ENCODE data around the gene RHOB. TPM values are rescaled to one million over a fixed set of nuclear protein-coding genes. Genes with fewer than 3 reads are reported as not detected.

Gene RHOB
- total and polyA plus RNA-seq, 2 donors (not counting 1 experiment from before 2014, with no cell fraction given) = 63.0 to 1,037 TPM

- H3K9ac ChIP-seq (ENCODE audit: low read length) = no peak overlapping the region
- CTCF ChIA-PET = interaction anchor here (1.0 to 1.5 kb wide), 3 partner anchors 9 to 462 kb away, joined by 3 read pairs; no protein-coding TSS in a partner anchor
- Mint-ChIP-seq H3K4me1 (peaks cover 2% of the 10 kb centered on the region), H3K4me3 (no peak overlapping the region), H3K27me3 (peaks cover 12% of the 10 kb centered on the region), H3K9me3 (ENCODE audit: insufficient read depth) (no peaks in the 10 kb centered on the region), H3K27ac (no peak overlapping the region)
- WGBS (ENCODE audit: insufficient coverage) = 98% methylated on average over 4 of the region's 7 CpGs
- no peak overlapping the region for H2AFZ ChIP-seq (ENCODE audit: insufficient read depth, low read depth, low read length, poor library complexity, severe bottlenecking)
- no peaks in the 10 kb centered on the region for H3K79me2 ChIP-seq (ENCODE audit: control insufficient read depth, insufficient read depth, low read length)
- no peak overlapping the region for H3K4me2 ChIP-seq (replicated peaks; ENCODE audit: low read depth, low read length, poor library complexity, severe bottlenecking)
- DNase-seq (no peak), ATAC-seq (ENCODE audit: low read depth) (no peak)
- H3K27ac ChIP-seq (ENCODE audit: low read length in 2 of 2) = no peak overlapping the region
- no peaks in the 10 kb centered on the region for H3K27me3 ChIP-seq (replicated peaks in 1 of 4; ENCODE audit: control extremely low read depth in 1 of 4, control insufficient read depth in 3 of 4, insufficient read depth in 4 of 4, low read length in 3 of 4)
- POLR2A ChIA-PET = no interaction called here
- no peaks in the 10 kb centered on the region for H3K36me3 ChIP-seq (replicated peaks in 1 of 2; ENCODE audit: control extremely low read depth in 1 of 2, control insufficient read depth in 1 of 2, extremely low read depth in 1 of 2, insufficient read depth in 2 of 2, low read length in 1 of 2)
- no peaks in the 10 kb centered on the region for H3K4me1 ChIP-seq (ENCODE audit: control insufficient read depth in 2 of 2, insufficient read depth in 2 of 2, low read length in 2 of 2)
- peaks cover 0 to 3% (median 0%) of the 10 kb centered on the region in 3 donors for H3K9me3 ChIP-seq (ENCODE audit: control extremely low read depth in 1 of 3, control insufficient read depth in 2 of 3, insufficient read depth in 1 of 3, low read length in 2 of 3)
- H3K4me3 ChIP-seq (ENCODE audit: control extremely low read depth in 1 of 5, extremely low read depth in 1 of 5, insufficient read depth in 1 of 5, low read depth in 2 of 5, low read length in 4 of 5) = no peak overlapping the region
- TF ChIP-seq CTCF (IDR thresholded peaks at IDR 0.05) = no peak
- TF ChIP-seq EZH2 (IDR thresholded peaks at IDR 0.05; ENCODE audit: borderline replicate concordance, insufficient read depth, low read depth, low read length, poor library complexity, severe bottlenecking) = no peak
- no peaks in the 10 kb centered on the region for H4K20me1 ChIP-seq (ENCODE audit: control insufficient read depth, insufficient read depth, low read length, poor library complexity, severe bottlenecking)
- intact Hi-C loops (cut with micrococcal nuclease) = no loop called here
Observed at GRCh38 chr2:20476950-20477349, 30.1 kb downstream of the RHOB start.

GRCh38 chr2:20478961-20479360, 32.1 kb downstream of the RHOB start:
- TF ChIP-seq EZH2 (IDR thresholded peaks at IDR 0.05; ENCODE audit: borderline replicate concordance, insufficient read depth, low read depth, low read length, poor library complexity, severe bottlenecking) = no peak
- no peak for TF ChIP-seq CTCF (IDR thresholded peaks at IDR 0.05)
- 90% methylated on average over 7 of the region's 7 CpGs for WGBS (ENCODE audit: insufficient coverage)
- CTCF ChIA-PET = no interaction called here

More at GRCh38 chr2:20478961-20479360, 32.1 kb downstream of the RHOB start:
- Histone ChIP-seq H3K4me1 (ENCODE audit: control insufficient read depth in 2 of 2, insufficient read depth in 2 of 2, low read length in 2 of 2) (no peaks in the 10 kb centered on the region), H3K9ac (ENCODE audit: low read length) (no peak overlapping the region), H2AFZ (ENCODE audit: insufficient read depth, low read depth, low read length, poor library complexity, severe bottlenecking) (no peak overlapping the region), H4K20me1 (ENCODE audit: control insufficient read depth, insufficient read depth, low read length, poor library complexity, severe bottlenecking) (no peaks in the 10 kb centered on the region), H3K4me3 (ENCODE audit: control extremely low read depth in 1 of 5, extremely low read depth in 1 of 5, insufficient read depth in 1 of 5, low read depth in 2 of 5, low read length in 4 of 5) (no peak overlapping the region), H3K79me2 (ENCODE audit: control insufficient read depth, insufficient read depth, low read length) (no peaks in the 10 kb centered on the region), H3K9me3 (ENCODE audit: control extremely low read depth in 1 of 3, control insufficient read depth in 2 of 3, insufficient read depth in 1 of 3, low read length in 2 of 3) (no peaks in the 10 kb centered on the region), H3K27me3 (replicated peaks in 1 of 4; ENCODE audit: control extremely low read depth in 1 of 4, control insufficient read depth in 3 of 4, insufficient read depth in 4 of 4, low read length in 3 of 4) (no peaks in the 10 kb centered on the region), H3K27ac (ENCODE audit: low read length in 2 of 2) (no peak overlapping the region), H3K4me2 (replicated peaks; ENCODE audit: low read depth, low read length, poor library complexity, severe bottlenecking) (no peak overlapping the region), H3K36me3 (replicated peaks in 1 of 2; ENCODE audit: control extremely low read depth in 1 of 2, control insufficient read depth in 1 of 2, extremely low read depth in 1 of 2, insufficient read depth in 2 of 2, low read length in 1 of 2) (no peaks in the 10 kb centered on the region)
- H3K9me3 Mint-ChIP-seq (ENCODE audit: insufficient read depth) = no peaks in the 10 kb centered on the region
- peaks cover 15% of the 10 kb centered on the region for H3K27me3 Mint-ChIP-seq
- DNase-seq (no peak), ATAC-seq (ENCODE audit: low read depth) (no peak)
- POLR2A ChIA-PET = no interaction called here
- peaks cover 2% of the 10 kb centered on the region for H3K4me1 Mint-ChIP-seq
- no peak overlapping the region for H3K27ac Mint-ChIP-seq
- H3K4me3 Mint-ChIP-seq = no peak overlapping the region
- intact Hi-C loops (cut with micrococcal nuclease) = no loop called here
